Epidermal melanocyte (primary cell): ENCODE data around the gene GPD2.
"Not testable (repeated sequence)": the region's sequence is repeated elsewhere in the genome, so short reads cannot be mapped to it uniquely, and the experiment has no call there.

Source experiments
- DNase-seq: peaks from one replicate; pipeline ENCODE4 v3.0.0; 2011; ENCODE audit warnings: low spot score; ENCODE audit not compliant: insufficient read length

The GPD2 gene

GRCh38 chr2:156528583-156528982, 92.4 kb downstream of the GPD2 start:
- DNase-seq: not testable (repeated sequence)

- no peak for DNase-seq
Observed at GRCh38 chr2:156532989-156533388, 96.8 kb downstream of the GPD2 start.

GRCh38 chr2:156536534-156536933, 100.4 kb downstream of the GPD2 start:
- no peak for DNase-seq

GRCh38 chr2:156537141-156537540, 101.0 kb downstream of the GPD2 start:
- no peak for DNase-seq

GRCh38 chr2:156538083-156538504, 101.9 kb downstream of the GPD2 start:
- DNase-seq: no peak

GRCh38 chr2:156539086-156539860, 103.1 kb downstream of the GPD2 start:
- no peak for DNase-seq

- no peak for DNase-seq
Observed at GRCh38 chr2:156540706-156541105, 104.5 kb downstream of the GPD2 start.

- DNase-seq: no peak
Observed at GRCh38 chr2:156541229-156541628, 105.0 kb downstream of the GPD2 start.

GRCh38 chr2:156541706-156542105, 105.5 kb downstream of the GPD2 start:
- DNase-seq: no peak

- no peak for DNase-seq
Observed at GRCh38 chr2:156548413-156548812, 112.2 kb downstream of the GPD2 start.

GRCh38 chr2:156553714-156554442, 117.7 kb downstream of the GPD2 start:
- no peak for DNase-seq

- DNase-seq: no peak
Observed at GRCh38 chr2:156561326-156561725, 125.1 kb downstream of the GPD2 start.

- no peak for DNase-seq
Observed at GRCh38 chr2:156562124-156562523, 125.9 kb downstream of the GPD2 start.

- no peak for DNase-seq
Observed at GRCh38 chr2:156563994-156564753, 128.0 kb downstream of the GPD2 start.

GRCh38 chr2:156565066-156565710, 129.0 kb downstream of the GPD2 start:
- DNase-seq: peak; percentile 35

GRCh38 chr2:156573710-156574109, 137.5 kb downstream of the GPD2 start:
- DNase-seq: no peak

- DNase-seq: no peak
Observed at GRCh38 chr2:156574112-156574511, 137.9 kb downstream of the GPD2 start.

- DNase-seq: no peak
Observed at GRCh38 chr2:156576005-156576404, 139.8 kb downstream of the GPD2 start.

- no peak for DNase-seq
Observed at GRCh38 chr2:156580501-156580900, 144.3 kb downstream of the GPD2 start.

- no peak for DNase-seq
Observed at GRCh38 chr2:156581280-156581679, 145.1 kb downstream of the GPD2 start.

- DNase-seq: no peak
Observed at GRCh38 chr2:156585457-156585856, 149.3 kb downstream of the GPD2 start.

- DNase-seq: no peak
Observed at GRCh38 chr2:156586621-156587020, 150.4 kb downstream of the GPD2 start.
